Caco-2 (cell line): ENCODE results near the gene SLC9C1. TPM values are rescaled to one million over a fixed set of nuclear protein-coding genes. Genes with fewer than 3 reads are reported as not detected.

Source experiments
- BruUV-seq: library from RNA; stranded (reverse); fragments of 400-500 nt; replicated peaks from 2 replicates; lab custom pipeline; 2021; lab: Mats Ljungman, UMichigan
- CTCF ChIA-PET: fragments of 300-600 bp; sonication (Branson Sonifier 250); formaldehyde crosslinking; loops from one replicate; lab custom pipeline; 2022; ENCODE audit warnings: antibody characterized with exemption; lab: Charles Lee
- POLR2A ChIA-PET: fragments of 300-600 bp; sonication (Branson Sonifier 250); formaldehyde crosslinking; loops from one replicate; lab custom pipeline; 2022; ENCODE audit warnings: antibody characterized with exemption; lab: Charles Lee
- DNase-seq, 2 experiments: peaks; one replicate each; pipeline versions ENCODE4 v3.0.0 to v3.0.0-alpha.2; 2020 to 2022
- H3K27me3 ChIP-seq: replicated peaks from 2 replicates; pipeline ENCODE4 v1.6.0; 2011; ENCODE audit warnings: low read length; ENCODE audit not compliant: control insufficient read depth, insufficient read depth
- H3K36me3 ChIP-seq: 2 replicates; pipeline ENCODE4 v1.5.1; 2011; ENCODE audit warnings: low read length; ENCODE audit not compliant: control insufficient read depth, insufficient read depth
- H3K4me1 ChIP-seq: fragments of 250-450 bp; sonication (Bioruptor Pico); 2 replicates; pipeline ENCODE4 v1.5.1; 2020; ENCODE audit warnings: mild to moderate bottlenecking
- H3K4me3 ChIP-seq: 2 replicates; pipeline ENCODE4 v1.5.1; 2011; ENCODE audit warnings: low read depth, mild to moderate bottlenecking, control low read depth, low read length
- H3K9me3 ChIP-seq: fragments of 250-450 bp; sonication (Bioruptor Pico); 2 replicates; pipeline ENCODE4 v1.5.1; 2020; ENCODE audit warnings: mild to moderate bottlenecking, moderate library complexity
- H3K27ac Mint-ChIP-seq: one replicate; pipeline ENCODE4 v1.8.0; 2022; ENCODE audit warnings: mixed read lengths; ENCODE audit not compliant: unreplicated experiment
- H3K27me3 Mint-ChIP-seq: one replicate; pipeline ENCODE4 v1.8.0; 2022; ENCODE audit warnings: mixed read lengths; ENCODE audit not compliant: insufficient read depth, unreplicated experiment
- H3K36me3 Mint-ChIP-seq: one replicate; pipeline ENCODE4 v1.8.0; 2022; ENCODE audit warnings: mild to moderate bottlenecking, mixed read lengths; ENCODE audit not compliant: insufficient read depth, unreplicated experiment
- H3K4me1 Mint-ChIP-seq: one replicate; pipeline ENCODE4 v1.8.0; 2022; ENCODE audit warnings: low read depth, mixed read lengths; ENCODE audit not compliant: unreplicated experiment
- H3K4me3 Mint-ChIP-seq: one replicate; pipeline ENCODE4 v1.8.0; 2022; ENCODE audit warnings: mild to moderate bottlenecking, moderate library complexity, mixed read lengths; ENCODE audit not compliant: unreplicated experiment
- H3K9me3 Mint-ChIP-seq: one replicate; pipeline ENCODE4 v1.8.0; 2022; ENCODE audit warnings: mixed read lengths; ENCODE audit not compliant: unreplicated experiment
- CTCF ChIP-seq, 2 experiments: fragments of 200-600 bp in 1 of 2; IDR thresholded peaks; 1 replicate in 1 of 2; 2 replicates in 1 of 2; pipeline versions ENCODE4 v1.5.1 to v1.8.0; 2011 to 2022; ENCODE audit warnings: antibody characterized with exemption in 1 of 2, control low read depth in 1 of 2, inconsistent platforms in 1 of 2, low read depth in 1 of 2, low read length in 1 of 2, mild to moderate bottlenecking in 1 of 2, moderate library complexity in 1 of 2; ENCODE audit not compliant: insufficient read depth in 1 of 2, severe bottlenecking in 1 of 2, unreplicated experiment in 1 of 2
- intact Hi-C: fragments of 100-400 bp; cut with micrococcal nuclease; formaldehyde crosslinking; loops from one replicate; pipeline ENCODE4 v1.10.0; 2022; ENCODE audit not compliant: unreplicated experiment
- total RNA-seq: library from RNA; stranded (reverse); gene quantifications from 2 replicates; pipeline ENCODE4 v1.2.3, GENCODE V29; 2022

Gene SLC9C1
- total RNA-seq, 1 experiment from 2014 or later: not detected

GRCh38 chr3:112303764-112304325 is 9.8 kb upstream of the SLC9C1 start:
- H3K27me3 Mint-ChIP-seq: no peaks in the 10 kb centered on the region
- Histone ChIP-seq H3K36me3 (no peaks in the 10 kb centered on the region), H3K4me3 (no peak overlapping the region), H3K27me3 (no peaks in the 10 kb centered on the region), H3K4me1 (peaks cover 10% of the 10 kb centered on the region), H3K9me3 (0 out of 2 replicates have a peak, but pooled peaks cover 3% of the 10 kb centered on the region)
- H3K4me3 Mint-ChIP-seq: no peak overlapping the region
- CTCF ChIA-PET: no interaction called here
- H3K9me3 Mint-ChIP-seq: no peaks in the 10 kb centered on the region
- no peak for DNase-seq
- H3K36me3 Mint-ChIP-seq: no peaks in the 10 kb centered on the region
- no peak for TF ChIP-seq CTCF (IDR thresholded peaks at IDR 0.05; ENCODE audit: insufficient read depth in 1 of 2, low read depth in 1 of 2, low read length in 1 of 2, severe bottlenecking in 1 of 2, unreplicated experiment in 1 of 2)
- POLR2A ChIA-PET: no interaction called here
- intact Hi-C loops: no loop called here
- peaks cover 16% of the 10 kb centered on the region for H3K4me1 Mint-ChIP-seq
- no peak overlapping the region for H3K27ac Mint-ChIP-seq
- BruUV-seq: no TSS peak

- no peak for TF ChIP-seq CTCF (IDR thresholded peaks at IDR 0.05; ENCODE audit: insufficient read depth in 1 of 2, low read depth in 1 of 2, low read length in 1 of 2, severe bottlenecking in 1 of 2, unreplicated experiment in 1 of 2)
- Histone ChIP-seq H3K36me3 (no peaks in the 10 kb centered on the region), H3K27me3 (no peaks in the 10 kb centered on the region), H3K9me3 (0 out of 2 replicates have a peak, but pooled peaks cover 3% of the 10 kb centered on the region), H3K4me1 (peaks cover 10% of the 10 kb centered on the region), H3K4me3 (no peak overlapping the region)
- DNase-seq: no peak
- Mint-ChIP-seq H3K27ac (no peak overlapping the region), H3K4me1 (peaks cover 16% of the 10 kb centered on the region), H3K4me3 (no peak overlapping the region), H3K27me3 (no peaks in the 10 kb centered on the region), H3K9me3 (no peaks in the 10 kb centered on the region), H3K36me3 (no peaks in the 10 kb centered on the region)
- BruUV-seq: no TSS peak
- CTCF ChIA-PET: no interaction called here
- intact Hi-C loops: no loop called here
- POLR2A ChIA-PET: no interaction called here
Observed at GRCh38 chr3:112302881-112303763, 9.1 kb upstream of the SLC9C1 start.

- Mint-ChIP-seq H3K4me3 (no peak overlapping the region), H3K36me3 (no peaks in the 10 kb centered on the region), H3K4me1 (peaks cover 10% of the 10 kb centered on the region), H3K27ac (no peak overlapping the region), H3K27me3 (no peaks in the 10 kb centered on the region), H3K9me3 (no peaks in the 10 kb centered on the region)
- ChIA-PET CTCF (no interaction called here), POLR2A (no interaction called here)
- no TSS peak for BruUV-seq
- Histone ChIP-seq H3K4me3 (no peak overlapping the region), H3K36me3 (no peaks in the 10 kb centered on the region), H3K4me1 (peaks cover 10% of the 10 kb centered on the region), H3K27me3 (no peaks in the 10 kb centered on the region), H3K9me3 (0 out of 2 replicates have a peak, but pooled peaks cover 3% of the 10 kb centered on the region)
- peak in 1 of 2 experiments; percentile 28 for DNase-seq
- intact Hi-C loops: no loop called here
- no peak for TF ChIP-seq CTCF (IDR thresholded peaks at IDR 0.05; ENCODE audit: insufficient read depth in 1 of 2, low read depth in 1 of 2, low read length in 1 of 2, severe bottlenecking in 1 of 2, unreplicated experiment in 1 of 2)
Observed at GRCh38 chr3:112302150-112302830, 8.3 kb upstream of the SLC9C1 start.
